SK-N-MC (cell line): ENCODE data around the gene SIVA1.

Experiments
- EZH2 ChIP-seq: fragments of 200-600 bp; sonication (generic); IDR thresholded peaks from one replicate; pipeline ENCODE4 v1.6.1; 2017; ENCODE audit warnings: antibody characterized with exemption
- FOXP2 ChIP-seq: optimal IDR thresholded peaks from 2 replicates; pipeline ENCODE3; 2011; ENCODE audit warnings: mild to moderate bottlenecking, moderate library complexity; ENCODE audit not compliant: insufficient read depth; ENCODE audit errors: extremely low read length, control extremely low read depth
- POLR2AphosphoS5 ChIP-seq: IDR thresholded peaks from 2 replicates; pipeline ENCODE4 v1.6.1; 2012; ENCODE audit warnings: mild to moderate bottlenecking, low read depth, low read length, borderline replicate concordance

DNA sequence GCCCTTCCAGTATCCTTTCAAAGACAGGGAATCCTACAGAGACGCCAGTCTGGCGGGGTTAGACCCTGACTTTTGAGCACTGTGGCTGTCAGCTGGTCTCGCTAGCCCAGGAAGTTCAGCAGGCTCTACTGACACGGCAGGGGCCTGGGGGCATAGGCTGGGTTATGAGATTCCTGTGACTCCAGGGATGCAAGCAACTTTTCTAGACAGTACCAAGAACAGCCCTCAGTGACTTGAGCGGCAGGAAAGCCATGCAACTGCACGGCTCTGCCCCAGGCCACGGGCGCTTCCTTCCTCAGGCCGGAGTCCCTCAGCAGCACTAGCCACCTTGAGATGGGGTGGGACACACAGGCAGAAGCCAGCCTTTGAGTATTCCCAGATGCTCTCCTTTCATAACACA is 5.1 kb upstream of the SIVA1 start:
- TF ChIP-seq POLR2AphosphoS5 (no peak), EZH2 (no peak), FOXP2 (no peak)
